Germinal center (tissue), 1 donor: Measurements from ENCODE around the gene GLRB.
"Not testable (repeated sequence)": the region's sequence is repeated elsewhere in the genome, so short reads cannot be mapped to it uniquely, and the experiment has no call there.

Experiments used
- DNase-seq: peaks from one replicate; pipeline ENCODE4 v3.0.0; 2012; ENCODE audit warnings: mixed read lengths, low spot score

GLRB gene

GRCh38 chr4:157128395-157128794, 52.4 kb downstream of the GLRB start:
- DNase-seq: no peak

GRCh38 chr4:157141976-157142375, 66.0 kb downstream of the GLRB start:
- DNase-seq: no peak

- DNase-seq: no peak
These were observed 67.4 kb downstream of the GLRB start for GRCh38 chr4:157143369-157143768.

GRCh38 chr4:157151711-157152110, 75.8 kb downstream of the GLRB start:
- no peak for DNase-seq

GRCh38 chr4:157165935-157166610, 90.1 kb downstream of the GLRB start:
- DNase-seq: no peak

- no peak for DNase-seq
These were observed 94.4 kb downstream of the GLRB start for GRCh38 chr4:157170321-157170720.

- no peak for DNase-seq
These were observed 96.1 kb downstream of the GLRB start for GRCh38 chr4:157172011-157172410.

GRCh38 chr4:157180268-157180667, 104.3 kb downstream of the GLRB start:
- not testable (repeated sequence) for DNase-seq

GRCh38 chr4:157184300-157184699, 108.3 kb downstream of the GLRB start:
- no peak for DNase-seq

- no peak for DNase-seq
These were observed 109.4 kb downstream of the GLRB start for GRCh38 chr4:157185363-157185762.

GRCh38 chr4:157195374-157195773, 119.4 kb downstream of the GLRB start:
- no peak for DNase-seq

GRCh38 chr4:157196046-157196445, 120.1 kb downstream of the GLRB start:
- no peak for DNase-seq

- no peak for DNase-seq
These were observed 128.8 kb downstream of the GLRB start for GRCh38 chr4:157204634-157205244.

GRCh38 chr4:157217708-157218107, 141.8 kb downstream of the GLRB start:
- DNase-seq: no peak

- DNase-seq: no peak
These were observed 143.9 kb downstream of the GLRB start for GRCh38 chr4:157219711-157220370.

GRCh38 chr4:157220371-157220881, 144.5 kb downstream of the GLRB start, which contains the start of gene GRIA2:
TSS of gene GRIA2 (plus strand) at chr4:157220728. CDS start at chr4:157221043, 315 bp downstream.
- DNase-seq: no peak

- DNase-seq: no peak
These were observed 145.5 kb downstream of the GLRB start for GRCh38 chr4:157221426-157221894.
